OCI-LY3 (cell line): ENCODE results near the gene SLC44A1.

Experiments used
- EZH2phosphoT487 ChIP-seq: fragments of 200-600 bp; shearing (Covaris generic); IDR thresholded peaks from 2 replicates; pipeline ENCODE4 v1.6.1; 2018; ENCODE audit warnings: antibody characterized with exemption, mixed run types, low read depth
- TF ChIP-seq, protein P1 (sequence below): fragments of 200-600, 300-600 bp; sonication (generic); IDR thresholded peaks from 2 replicates; pipeline ENCODE4 v1.5.1; 2014; ENCODE audit warnings: antibody characterized with exemption, low read length, low read depth

DNA sequence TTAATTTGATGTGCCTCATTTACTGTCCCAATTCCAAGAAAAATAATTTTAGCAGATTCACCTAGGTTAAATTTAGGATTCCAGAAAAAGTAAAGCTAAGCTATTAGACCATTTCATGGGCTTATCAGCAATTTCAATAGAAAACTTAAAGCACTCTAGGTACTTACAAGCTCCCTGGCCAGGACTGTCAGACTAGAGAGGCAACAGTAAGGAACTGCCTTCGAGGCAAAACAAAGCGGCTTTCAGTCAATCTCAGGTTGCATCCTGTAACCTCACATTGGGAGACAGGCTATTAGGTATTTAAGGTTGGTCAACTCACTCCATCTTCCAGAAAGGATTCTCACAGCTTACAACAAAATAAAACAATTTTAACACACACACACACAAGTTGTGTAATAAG is 154.7 kb downstream of the SLC44A1 start:
- TF ChIP-seq, protein P1, sequence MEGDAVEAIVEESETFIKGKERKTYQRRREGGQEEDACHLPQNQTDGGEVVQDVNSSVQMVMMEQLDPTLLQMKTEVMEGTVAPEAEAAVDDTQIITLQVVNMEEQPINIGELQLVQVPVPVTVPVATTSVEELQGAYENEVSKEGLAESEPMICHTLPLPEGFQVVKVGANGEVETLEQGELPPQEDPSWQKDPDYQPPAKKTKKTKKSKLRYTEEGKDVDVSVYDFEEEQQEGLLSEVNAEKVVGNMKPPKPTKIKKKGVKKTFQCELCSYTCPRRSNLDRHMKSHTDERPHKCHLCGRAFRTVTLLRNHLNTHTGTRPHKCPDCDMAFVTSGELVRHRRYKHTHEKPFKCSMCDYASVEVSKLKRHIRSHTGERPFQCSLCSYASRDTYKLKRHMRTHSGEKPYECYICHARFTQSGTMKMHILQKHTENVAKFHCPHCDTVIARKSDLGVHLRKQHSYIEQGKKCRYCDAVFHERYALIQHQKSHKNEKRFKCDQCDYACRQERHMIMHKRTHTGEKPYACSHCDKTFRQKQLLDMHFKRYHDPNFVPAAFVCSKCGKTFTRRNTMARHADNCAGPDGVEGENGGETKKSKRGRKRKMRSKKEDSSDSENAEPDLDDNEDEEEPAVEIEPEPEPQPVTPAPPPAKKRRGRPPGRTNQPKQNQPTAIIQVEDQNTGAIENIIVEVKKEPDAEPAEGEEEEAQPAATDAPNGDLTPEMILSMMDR, result no peak
- TF ChIP-seq EZH2phosphoT487, result no peak
